NCI-H82 treated with DMSO at 0.1 percent for 48 hours (cell line): ENCODE measurements around the gene DMXL1.
"Not testable (repeated sequence)": the region's sequence is repeated elsewhere in the genome, so short reads cannot be mapped to it uniquely, and the experiment has no call there.

Experiments used
- DNase-seq: peaks from one replicate; lab custom pipeline; 2025; ENCODE audit not compliant: unreplicated experiment; lab: John Stamatoyannopoulos, UW

The DMXL1 gene

DNA sequence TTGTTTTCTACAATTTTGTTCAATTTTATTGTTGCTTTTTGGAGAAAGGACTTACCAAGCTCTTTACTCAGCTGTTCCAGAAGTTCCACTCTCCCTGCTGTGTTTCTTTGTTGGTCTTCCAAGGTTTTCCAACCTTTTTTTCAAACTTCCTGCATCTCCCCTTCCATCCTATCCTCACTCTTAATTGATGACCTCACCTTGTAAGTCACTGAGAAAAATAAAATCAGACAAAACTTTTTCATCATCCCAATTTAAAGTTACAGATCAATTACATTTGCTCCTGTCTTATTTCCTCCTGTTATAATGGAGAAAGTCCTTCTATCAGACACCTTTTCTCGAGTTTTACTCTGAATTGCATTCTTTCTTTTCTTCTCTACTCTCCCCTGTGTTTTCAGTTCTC lies 121.1 kb downstream of the DMXL1 start:
- DNase-seq = no peak

DNA sequence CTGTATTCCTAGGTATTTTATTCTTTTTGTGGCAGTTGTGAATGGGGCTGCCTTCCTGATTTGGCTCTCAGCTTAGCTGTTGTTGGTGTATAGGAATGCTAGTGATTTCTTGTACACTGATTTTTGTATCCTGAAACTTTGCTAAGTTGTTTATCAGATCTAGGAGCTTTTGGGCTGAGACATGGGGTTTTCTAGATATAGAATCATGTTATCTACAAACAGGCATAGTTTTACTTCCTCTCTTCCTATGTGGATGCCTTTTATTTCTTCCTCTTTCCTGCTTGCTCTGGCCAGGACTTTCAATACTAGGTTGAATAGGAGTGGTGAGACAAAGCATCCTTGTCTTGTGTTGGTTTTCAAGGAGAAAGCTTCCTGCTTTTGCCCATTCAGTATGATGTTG lies 129.9 kb downstream of the DMXL1 start:
- no peak for DNase-seq

DNA sequence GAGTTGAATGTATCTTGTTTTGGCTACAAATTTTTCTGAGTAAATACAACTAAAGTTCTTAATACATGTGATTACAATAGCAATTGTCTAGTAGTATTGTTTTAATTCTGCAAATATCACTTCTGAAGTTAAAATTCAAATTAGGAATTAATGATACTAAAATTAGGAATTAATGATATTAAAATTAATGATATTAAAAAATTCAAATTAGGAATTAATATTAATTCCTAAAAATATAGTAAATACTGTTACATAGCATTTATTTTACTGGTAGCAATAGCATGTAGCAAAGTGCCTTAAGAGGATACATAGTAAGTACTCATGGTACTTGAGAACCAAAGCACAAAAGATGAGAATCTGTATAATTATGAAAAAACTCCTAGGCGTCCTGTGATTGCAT lies 136.2 kb downstream of the DMXL1 start:
- no peak for DNase-seq

DNA sequence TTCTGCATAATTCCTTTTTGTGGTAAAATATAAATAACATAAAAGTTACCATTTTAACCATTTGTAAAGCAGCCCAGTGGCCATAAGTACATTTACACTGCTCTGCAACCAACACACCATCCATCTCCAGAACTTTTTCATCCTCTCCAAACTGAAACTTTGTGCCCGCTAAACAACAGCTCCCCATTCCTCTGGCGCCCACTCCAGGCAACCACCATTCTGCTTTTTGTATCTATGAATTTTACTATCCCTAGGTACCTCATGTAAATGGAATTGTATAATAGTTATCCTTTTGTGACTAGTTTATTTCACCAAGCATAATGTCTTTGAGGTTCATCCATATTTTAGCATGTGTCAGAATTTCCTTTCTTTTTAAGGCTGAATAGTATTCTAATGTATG lies 141.1 kb downstream of the DMXL1 start:
- DNase-seq = no peak

DNA sequence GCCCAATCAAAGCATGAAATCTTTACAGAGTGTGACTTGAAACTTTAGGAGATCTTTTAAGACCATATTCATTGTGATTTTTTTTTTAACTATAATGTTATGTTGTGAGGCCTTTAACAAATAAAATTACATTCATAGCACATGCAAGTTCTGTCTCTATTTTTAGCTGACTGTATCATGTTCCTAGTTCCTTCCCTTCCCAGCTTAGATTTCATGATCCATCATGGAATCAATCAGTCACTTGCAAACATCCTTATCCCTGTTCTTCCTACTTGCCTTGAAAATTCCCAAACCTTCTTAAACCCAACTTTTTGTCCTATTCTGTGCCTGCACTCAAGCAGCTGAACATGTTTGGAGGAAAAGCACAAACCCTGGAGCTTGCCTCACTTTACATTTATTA lies 141.8 kb downstream of the DMXL1 start:
- DNase-seq = no peak

DNA sequence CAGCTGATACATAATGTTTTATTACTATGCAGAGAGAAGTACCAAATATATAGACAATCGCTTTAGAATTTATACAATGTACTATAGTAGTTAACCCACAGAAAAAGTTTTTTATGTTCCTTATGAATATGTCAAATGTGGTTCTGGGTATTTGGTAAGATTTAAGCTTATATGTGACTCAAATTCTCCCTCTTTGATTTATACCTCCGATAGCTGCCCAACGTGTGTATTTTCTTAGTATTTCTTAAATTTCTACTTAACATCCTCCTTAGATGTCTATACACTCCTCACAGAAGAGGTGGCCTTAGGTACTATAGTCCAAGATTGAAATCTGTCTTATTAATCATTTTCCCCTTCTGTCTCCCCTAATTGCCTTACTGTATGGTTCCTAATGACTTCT lies 146.3 kb downstream of the DMXL1 start:
- no peak for DNase-seq

DNA sequence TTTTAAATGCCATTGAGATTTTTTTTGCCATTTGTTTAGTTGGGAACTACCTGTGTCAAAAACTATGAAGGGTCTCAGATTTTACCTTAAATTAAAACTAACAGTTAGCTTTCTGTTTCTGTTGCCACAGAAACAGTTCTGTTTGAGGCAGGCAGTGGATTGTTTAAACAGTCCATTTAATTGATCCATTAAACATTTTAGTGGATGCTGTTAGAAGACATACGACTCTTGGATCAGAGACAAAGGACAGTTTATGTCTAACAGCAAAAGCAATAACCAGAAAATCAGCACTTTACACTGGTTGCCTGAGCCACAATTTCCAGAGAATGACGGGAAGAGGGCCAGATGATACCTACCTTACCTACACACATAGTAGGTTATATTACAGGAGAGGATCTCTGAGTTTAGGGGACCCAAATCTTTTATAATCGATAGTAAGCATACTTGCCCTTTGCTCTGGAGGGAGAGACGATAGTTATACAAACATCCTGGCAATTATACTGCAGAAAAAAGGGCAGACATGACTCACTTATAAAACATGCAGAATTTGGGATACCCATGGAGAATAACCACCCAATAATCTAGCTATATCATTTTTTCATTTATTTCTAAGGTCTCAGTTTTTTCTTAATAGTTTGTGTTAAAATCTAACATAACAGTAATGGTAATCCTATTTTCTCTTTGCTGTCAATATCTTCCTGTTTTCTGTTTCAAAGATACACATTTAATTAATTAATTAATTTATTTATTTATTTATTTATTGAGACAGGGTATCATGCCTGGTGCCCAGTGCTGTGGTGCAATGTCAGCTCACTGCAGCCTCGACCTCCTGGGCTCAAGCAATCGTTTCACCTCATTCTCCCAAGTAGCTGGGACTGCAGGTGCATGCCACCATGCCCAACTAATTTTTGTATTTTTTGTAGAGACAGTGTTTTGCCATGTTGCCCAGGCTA lies 148.2 kb downstream of the DMXL1 start:
- no peak for DNase-seq

DNA sequence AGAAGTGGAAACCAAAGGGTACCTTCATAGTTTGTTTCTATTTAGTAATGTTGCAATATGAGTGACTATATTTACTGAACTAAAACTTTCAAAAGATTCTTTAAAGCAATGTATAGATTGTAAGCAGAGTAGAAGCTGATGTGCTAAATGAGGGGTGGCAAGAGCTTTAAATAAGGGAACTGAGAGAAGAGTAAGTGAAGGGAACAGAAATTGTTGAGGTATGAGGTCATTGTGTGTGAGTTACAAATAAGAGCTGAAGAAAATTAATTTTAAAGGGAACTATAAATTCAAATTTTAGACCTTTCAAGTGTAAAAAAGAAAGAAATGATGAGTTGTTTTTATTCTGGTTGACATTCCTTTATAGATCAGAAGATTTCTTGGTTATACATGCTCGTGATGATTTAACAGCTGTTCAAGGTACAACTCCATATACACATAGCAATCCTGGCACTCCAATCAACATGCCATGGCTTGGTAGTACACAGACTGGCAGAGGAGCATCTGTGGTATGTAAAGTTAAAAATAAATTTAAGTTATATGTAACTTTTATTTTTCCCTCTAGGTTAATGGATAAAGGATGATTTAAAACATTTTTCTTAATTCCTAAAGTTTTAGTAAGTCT lies 149.8 kb downstream of the DMXL1 start:
- DNase-seq = no peak

DNA sequence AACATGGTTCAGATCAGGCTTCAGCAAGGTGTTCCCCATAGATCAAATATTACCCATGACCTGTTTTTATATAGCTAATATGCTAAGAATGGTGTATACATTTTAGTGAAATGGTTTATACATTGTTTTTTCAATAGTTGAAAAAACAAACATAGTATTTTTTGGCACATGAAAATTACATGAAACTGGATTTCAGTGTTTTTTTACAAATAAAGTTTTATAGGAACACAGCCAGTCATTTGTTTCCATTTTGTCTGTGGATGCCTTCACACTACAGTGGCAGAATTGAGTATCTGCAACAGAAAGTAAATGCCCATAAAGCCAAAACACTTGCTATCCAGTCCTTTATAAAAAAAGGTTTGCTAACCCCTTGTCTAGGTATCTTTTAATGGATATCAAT lies 150.4 kb downstream of the DMXL1 start:
- no peak for DNase-seq

DNA sequence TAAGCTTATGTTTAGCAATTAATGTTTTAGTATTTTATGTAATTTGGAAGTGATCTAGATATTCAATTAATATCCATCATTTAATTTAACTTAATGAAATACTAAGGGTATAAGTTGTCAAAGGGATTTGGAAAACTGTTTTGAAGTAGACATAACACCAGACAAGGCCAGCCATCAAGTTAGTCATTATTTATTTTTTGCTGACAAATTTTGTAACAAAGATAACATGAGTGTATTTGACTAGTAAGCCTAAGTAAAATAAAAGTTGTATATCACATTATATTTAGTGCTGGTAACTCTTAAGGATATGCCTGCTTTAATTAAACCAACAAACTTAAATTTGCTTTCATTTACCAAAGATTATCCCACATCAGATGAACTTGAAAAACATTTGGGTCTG lies 159.1 kb downstream of the DMXL1 start:
- DNase-seq = no peak

DNA sequence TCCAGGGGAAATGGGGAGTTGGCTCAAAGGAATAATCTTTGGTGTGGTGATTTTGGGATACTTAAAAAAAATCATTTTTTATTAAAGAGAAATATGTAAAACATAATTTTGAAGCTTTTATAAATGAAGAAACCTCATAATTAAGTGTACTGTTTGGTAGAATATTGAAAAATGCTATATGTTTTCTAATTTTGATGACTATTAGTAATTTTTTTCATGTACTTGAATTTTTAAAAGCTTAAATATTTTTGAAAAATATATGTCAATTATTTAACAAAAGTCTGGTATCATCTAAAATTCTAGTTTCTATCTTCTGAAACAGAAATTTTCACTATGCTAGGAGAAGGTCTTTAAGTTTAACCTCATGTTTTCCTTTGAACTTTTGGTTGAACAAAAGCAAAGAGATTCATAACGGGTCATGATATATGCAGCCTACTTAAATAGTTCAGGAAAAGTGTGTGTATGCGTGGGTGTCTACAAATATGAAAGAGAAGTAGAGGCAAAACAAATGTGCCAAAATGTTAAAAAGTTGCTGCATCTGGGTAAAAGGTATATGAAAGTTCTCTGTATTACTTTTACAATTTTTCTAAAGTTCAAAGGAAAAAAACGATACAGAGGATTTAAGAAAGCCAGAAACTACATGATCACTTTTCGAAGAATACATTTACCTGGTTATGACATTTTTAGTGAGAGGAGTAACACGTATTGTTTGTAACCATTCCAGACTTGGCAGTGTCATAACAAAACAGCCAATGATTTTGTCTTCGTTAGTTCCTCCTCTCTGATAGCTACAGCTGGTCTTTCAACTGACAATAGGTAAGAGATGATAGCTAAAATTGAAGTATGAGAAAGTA lies 167.6 kb downstream of the DMXL1 start:
- no peak for DNase-seq

DNA sequence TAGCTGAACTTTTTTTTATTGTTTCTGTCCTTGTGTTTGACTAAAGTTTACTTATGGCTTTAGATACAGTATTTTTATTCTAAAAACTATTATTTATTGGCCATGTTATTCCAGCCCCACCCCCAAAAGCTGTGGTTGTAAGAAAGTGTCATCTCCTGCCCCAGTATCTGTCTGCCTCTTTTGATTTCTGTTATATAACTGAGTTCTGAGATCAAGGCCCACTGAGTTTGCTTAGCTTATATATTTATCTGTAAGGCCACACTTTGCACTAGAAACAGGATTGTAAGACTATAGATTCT lies 168.2 kb downstream of the DMXL1 start:
- no peak for DNase-seq

DNA sequence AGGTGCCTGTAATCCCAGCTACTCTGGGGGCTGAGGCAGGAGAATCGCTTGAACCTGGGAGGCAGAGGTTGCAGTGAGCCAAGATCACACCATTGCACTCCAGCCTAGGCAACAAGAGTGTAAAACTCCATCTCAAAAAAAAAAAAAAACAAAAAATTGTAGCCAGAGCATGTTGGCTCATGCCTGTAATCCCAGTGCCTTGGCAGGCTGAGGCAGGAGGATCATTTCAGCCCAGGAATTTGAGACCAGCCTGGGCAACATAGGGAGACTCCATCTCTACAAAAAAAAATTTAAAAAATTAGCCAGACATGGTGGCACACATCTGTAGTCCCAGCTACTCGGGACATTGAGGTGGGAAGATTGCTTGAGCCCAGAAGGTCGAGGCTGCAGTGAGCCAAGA lies 168.9 kb downstream of the DMXL1 start:
- not testable (repeated sequence) for DNase-seq

DNA sequence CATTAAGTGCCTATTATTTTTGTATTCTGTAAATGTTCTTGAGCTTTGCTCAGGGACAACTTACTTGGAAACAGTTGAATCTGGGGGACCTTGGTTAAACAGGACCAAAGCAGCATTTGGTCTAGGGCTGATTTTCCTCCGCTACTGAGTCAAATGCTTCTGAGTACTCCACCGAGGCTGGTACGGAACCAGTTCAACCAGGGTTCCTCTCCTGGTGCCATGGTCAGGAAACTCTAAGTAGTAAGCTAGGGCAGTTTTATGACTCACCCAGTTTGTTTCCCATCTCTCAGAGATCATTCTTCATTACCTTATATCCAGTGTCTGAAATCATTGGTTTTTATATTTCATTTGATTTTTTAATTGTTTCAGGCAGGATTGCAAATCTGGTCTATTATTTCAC lies 173.0 kb downstream of the DMXL1 start:
- DNase-seq = no peak

DNA sequence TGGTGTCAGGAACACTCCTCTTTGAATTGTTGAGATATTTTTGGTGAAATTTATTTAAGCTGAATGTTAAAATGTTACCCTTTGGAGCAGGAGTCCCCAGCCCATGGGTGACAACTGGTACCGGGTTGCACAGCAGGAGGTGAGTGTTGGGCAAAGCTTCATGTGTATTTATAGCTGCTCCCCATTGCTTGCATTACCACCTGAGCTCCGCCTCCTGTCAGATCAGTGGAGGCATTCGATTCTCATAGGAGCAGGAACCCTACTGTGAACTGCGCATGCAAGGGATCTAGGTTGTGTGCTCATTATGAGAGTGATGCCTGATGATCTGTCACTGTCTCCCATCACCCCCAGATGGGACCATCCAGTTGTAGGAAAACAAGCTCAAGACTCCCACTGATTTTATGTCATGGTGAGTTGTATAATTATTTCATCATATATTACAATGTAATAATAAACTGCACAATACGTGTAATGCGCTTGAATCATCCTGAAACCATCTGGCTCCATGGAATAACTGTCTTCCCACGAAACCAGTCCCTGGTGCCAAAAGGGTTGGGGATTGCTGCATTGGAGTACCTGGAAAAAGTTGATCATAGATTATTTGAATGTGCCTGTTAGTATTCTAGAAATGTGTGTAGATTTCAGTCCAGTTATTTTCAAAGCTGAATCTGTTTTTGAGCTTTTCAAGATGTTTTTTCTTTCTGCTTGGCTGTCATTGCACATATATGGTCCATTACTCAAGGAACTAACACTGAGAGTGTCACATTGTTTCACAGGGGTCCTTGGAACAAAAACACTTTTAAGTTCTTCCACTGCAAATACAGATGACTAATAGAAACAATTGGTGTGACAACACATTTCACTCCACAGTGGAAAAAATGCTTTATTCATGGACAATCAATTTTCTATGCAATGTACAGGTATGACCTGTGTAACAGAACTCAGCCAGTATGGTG lies 180.3 kb downstream of the DMXL1 start:
- no peak for DNase-seq

DNA sequence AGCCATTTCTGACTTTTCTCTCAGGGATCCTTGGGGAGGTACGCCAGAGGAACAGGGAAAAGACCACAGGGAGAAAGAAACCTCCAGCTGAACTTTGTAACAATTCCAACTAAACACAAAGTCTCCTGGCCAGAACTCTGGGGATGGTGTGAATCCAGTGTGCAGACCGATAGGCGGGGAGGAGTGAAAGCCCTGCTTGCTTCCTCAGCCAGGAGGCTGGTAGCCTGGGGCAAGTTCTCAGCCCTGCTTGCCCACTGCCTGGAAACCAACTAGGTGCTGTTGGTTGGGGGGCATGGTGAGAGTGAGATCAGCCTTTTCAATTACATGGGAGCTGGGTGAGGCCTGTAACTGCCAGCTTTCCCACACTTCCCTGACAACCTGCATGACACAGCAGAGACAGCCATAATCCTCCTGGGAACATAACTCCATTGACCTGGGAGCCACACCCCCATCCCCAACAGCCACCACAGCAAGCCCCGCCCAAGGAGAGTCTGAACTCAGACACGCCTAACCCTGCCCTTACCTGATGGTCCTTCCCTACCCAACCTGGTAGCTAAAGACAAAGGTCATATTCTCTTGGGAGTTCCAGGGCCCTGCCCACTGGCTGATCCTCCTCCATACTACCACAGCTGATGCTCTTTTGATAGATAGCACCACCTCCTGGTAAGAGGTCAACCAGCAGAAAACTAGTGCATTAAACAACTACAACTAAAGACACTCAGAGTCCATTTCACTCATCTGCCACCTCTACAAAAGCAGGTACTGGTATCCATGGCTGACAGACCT lies 184.9 kb downstream of the DMXL1 start:
- DNase-seq = no peak

DNA sequence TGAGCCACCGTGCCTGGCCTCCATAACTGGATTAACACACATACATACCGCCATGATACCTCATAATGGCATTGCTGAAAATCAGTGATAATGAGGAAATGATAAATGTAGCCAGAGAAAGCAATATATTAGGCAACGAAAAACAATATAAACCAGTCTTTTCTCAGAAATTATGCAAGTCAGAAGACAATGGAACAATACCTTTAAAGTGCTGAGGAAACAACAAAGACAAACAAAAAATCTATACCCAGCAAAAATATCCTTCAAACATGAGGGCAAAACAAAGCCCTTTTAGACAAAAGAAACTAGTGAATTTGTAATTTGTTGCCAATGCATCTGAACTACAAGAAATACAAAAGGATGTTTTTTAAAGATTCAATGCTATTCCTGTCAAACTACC lies 186.7 kb downstream of the DMXL1 start:
- DNase-seq = no peak

DNA sequence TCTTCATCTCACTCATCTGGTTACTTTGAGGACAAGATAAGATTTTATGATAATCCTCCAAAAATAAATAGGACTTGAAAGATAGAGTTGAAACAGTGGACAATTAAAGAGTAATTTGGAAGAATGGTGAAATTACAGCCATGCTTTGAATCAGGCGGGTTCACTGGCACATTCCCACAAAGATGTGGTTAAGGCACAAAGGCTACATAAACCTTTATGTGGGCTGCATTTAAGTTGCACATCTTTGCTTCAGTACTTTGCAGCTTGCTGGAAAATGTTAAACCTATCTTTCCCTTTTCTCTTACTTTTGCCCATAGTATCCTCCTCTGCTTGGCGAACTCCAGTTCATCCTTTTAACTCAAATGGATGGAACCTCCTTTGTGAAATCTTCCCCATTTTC lies 192.8 kb downstream of the DMXL1 start:
- DNase-seq = no peak

DNA sequence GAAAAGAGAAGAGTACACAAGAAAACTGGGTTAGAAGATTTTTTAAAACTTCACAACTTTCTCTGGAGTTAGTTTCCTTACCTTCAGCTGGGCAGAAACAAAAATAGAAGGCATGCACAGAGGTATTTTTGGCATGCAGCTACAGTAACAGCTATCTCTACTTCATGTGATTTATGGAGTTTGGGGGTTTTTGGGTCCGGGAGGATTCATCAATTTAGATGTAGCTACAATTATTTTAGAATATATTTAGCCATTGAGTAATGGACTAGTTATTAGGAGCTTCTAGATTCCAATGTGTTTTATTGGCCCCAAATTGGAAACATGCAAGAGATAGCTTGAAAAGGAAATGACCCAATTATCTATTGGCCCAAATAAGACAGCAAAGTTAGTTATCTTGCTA lies 193.3 kb downstream of the DMXL1 start:
- no peak for DNase-seq

DNA sequence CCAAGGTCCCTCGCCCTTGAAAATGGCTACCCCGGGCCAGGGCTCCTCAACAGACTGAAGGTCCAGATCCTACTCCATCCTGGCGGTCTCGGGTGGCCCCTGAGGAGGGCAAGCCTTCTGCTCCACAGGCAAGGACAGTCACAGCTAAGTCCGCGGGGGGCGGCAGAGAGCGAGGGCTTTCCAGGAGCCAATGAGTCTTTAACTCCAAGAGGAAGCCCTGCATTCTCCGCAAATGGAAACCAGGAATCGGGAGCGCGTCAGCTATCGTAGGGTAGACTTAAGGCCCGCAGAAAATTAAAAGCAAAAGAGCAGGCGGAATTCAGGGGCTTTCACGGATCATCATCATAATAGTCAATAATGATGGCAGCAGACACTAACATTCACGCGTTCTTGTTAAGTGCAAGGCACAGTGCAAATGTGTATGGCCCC lies 197.1 kb downstream of the DMXL1 start:
- peak; percentile 68 for DNase-seq
